ENCODE measurements around the gene E2F2. TPM values are rescaled to one million over a fixed set of nuclear protein-coding genes. Genes with fewer than 3 reads are reported as not detected.
A peak's percentile ranks its signal among the peaks of the same experiment; 100 is the strongest.

E2F2 gene, protein sequence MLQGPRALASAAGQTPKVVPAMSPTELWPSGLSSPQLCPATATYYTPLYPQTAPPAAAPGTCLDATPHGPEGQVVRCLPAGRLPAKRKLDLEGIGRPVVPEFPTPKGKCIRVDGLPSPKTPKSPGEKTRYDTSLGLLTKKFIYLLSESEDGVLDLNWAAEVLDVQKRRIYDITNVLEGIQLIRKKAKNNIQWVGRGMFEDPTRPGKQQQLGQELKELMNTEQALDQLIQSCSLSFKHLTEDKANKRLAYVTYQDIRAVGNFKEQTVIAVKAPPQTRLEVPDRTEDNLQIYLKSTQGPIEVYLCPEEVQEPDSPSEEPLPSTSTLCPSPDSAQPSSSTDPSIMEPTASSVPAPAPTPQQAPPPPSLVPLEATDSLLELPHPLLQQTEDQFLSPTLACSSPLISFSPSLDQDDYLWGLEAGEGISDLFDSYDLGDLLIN
- 2.6 and 3.4 TPM in 2 replicates for total RNA-seq (2014; rRNA removed; shearing (Covaris generic))
- 0.78 and 1.6 TPM in 2 replicates for polyA plus RNA-seq (2016; fragmentation: Nextera tagmentation; extraction: Ambion mirVana)
- long read RNA-seq, partial matches to known transcripts, result 0 of 1 reads
- long read RNA-seq, other reads (novel, unspliced or antisense), result 1 of 1 reads

DNA sequence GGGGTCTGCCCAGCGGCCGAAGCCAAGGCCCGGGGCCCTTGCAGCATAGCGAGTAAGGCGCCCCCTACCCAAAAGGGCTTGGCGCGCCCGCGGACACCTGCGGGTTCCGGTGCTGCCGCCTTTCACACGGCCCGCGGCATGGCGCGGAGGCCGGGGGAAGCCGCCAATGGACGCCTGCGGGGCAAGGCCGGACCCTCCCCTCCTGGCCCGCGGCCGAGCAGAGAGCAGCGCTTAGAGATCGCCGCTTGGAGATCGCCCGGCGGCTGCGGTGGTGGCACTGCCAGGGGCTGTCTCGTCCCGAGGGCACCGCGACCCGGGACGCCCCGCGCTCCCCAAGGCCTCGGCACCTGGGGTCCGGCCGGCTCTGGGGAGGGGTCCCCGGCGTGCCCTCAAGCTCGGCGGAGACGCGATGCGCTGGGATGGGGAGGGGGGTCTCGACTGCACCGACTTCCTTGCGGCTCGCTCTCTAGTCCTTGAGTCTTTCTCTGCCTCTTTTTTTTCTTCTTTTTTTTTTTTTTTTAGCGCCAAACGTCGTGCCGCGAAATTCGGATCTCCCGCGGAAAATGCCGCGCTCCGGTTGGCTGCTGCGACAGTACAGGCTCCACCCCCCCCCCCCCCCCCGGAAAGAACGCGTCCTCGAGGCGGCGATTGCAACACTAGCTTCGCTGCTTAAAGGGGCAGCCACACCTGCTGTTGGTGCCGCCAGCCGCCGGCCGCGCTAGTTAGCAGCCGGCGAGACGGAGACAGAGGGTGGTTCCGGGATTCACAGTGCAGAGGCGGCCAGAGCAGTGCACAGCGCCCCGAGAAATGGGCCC, at the start of gene E2F2:
TSS of gene E2F2 (minus strand) at position 487 of the 815 bp plus-strand sequence. CDS start at position 47, 440 bp downstream.
- Mint-ChIP-seq H3K4me3 (peak within 1 kb of the TSS; percentile 83), H3K4me1 (peaks cover 33% of the 10 kb centered on the region), H3K27me3 (ENCODE audit: insufficient read depth, low read depth, poor library complexity) (peaks cover 30% of the 10 kb centered on the region), H3K36me3 (ENCODE audit: low read depth) (no peaks in the 10 kb centered on the region), H3K27ac (peak within 1 kb of the TSS; percentile 52; the same call in 1 of the 2 replicates), H3K9me3 (no peaks in the 10 kb centered on the region)
- Histone ChIP-seq H3K27me3 (ENCODE audit: insufficient read depth) (peaks cover 42% of the 10 kb centered on the region), H3K36me3 (ENCODE audit: insufficient read depth) (no peaks in the 10 kb centered on the region), H3K4me2 (peak within 1 kb of the TSS; percentile 87), H3K27ac (ENCODE audit: low read depth) (peak within 1 kb of the TSS; percentile 30; the same call in 1 of the 2 replicates), H4K20me1 (replicated peaks; ENCODE audit: insufficient read depth) (no peaks in the 10 kb centered on the region), H3K4me3 (peak within 1 kb of the TSS; percentile 70), H3K9me2 (ENCODE audit: insufficient read depth) (no peaks in the 10 kb centered on the region), H3F3A (replicated peaks; ENCODE audit: low read depth) (peaks cover 12% of the 10 kb centered on the region; the same call in 1 of the 2 replicates), H3K4me1 (ENCODE audit: insufficient read depth) (peaks cover 19% of the 10 kb centered on the region; the same call in 1 of the 2 replicates), H2AFZ (peak within 1 kb of the TSS; percentile 99), H3K79me2 (replicated peaks; ENCODE audit: insufficient read depth) (no peaks in the 10 kb centered on the region)
- DNase-seq (ENCODE audit: low spot score) (peak; percentile 94), ATAC-seq (peak; percentile 89)
- TF ChIP-seq, protein P1, sequence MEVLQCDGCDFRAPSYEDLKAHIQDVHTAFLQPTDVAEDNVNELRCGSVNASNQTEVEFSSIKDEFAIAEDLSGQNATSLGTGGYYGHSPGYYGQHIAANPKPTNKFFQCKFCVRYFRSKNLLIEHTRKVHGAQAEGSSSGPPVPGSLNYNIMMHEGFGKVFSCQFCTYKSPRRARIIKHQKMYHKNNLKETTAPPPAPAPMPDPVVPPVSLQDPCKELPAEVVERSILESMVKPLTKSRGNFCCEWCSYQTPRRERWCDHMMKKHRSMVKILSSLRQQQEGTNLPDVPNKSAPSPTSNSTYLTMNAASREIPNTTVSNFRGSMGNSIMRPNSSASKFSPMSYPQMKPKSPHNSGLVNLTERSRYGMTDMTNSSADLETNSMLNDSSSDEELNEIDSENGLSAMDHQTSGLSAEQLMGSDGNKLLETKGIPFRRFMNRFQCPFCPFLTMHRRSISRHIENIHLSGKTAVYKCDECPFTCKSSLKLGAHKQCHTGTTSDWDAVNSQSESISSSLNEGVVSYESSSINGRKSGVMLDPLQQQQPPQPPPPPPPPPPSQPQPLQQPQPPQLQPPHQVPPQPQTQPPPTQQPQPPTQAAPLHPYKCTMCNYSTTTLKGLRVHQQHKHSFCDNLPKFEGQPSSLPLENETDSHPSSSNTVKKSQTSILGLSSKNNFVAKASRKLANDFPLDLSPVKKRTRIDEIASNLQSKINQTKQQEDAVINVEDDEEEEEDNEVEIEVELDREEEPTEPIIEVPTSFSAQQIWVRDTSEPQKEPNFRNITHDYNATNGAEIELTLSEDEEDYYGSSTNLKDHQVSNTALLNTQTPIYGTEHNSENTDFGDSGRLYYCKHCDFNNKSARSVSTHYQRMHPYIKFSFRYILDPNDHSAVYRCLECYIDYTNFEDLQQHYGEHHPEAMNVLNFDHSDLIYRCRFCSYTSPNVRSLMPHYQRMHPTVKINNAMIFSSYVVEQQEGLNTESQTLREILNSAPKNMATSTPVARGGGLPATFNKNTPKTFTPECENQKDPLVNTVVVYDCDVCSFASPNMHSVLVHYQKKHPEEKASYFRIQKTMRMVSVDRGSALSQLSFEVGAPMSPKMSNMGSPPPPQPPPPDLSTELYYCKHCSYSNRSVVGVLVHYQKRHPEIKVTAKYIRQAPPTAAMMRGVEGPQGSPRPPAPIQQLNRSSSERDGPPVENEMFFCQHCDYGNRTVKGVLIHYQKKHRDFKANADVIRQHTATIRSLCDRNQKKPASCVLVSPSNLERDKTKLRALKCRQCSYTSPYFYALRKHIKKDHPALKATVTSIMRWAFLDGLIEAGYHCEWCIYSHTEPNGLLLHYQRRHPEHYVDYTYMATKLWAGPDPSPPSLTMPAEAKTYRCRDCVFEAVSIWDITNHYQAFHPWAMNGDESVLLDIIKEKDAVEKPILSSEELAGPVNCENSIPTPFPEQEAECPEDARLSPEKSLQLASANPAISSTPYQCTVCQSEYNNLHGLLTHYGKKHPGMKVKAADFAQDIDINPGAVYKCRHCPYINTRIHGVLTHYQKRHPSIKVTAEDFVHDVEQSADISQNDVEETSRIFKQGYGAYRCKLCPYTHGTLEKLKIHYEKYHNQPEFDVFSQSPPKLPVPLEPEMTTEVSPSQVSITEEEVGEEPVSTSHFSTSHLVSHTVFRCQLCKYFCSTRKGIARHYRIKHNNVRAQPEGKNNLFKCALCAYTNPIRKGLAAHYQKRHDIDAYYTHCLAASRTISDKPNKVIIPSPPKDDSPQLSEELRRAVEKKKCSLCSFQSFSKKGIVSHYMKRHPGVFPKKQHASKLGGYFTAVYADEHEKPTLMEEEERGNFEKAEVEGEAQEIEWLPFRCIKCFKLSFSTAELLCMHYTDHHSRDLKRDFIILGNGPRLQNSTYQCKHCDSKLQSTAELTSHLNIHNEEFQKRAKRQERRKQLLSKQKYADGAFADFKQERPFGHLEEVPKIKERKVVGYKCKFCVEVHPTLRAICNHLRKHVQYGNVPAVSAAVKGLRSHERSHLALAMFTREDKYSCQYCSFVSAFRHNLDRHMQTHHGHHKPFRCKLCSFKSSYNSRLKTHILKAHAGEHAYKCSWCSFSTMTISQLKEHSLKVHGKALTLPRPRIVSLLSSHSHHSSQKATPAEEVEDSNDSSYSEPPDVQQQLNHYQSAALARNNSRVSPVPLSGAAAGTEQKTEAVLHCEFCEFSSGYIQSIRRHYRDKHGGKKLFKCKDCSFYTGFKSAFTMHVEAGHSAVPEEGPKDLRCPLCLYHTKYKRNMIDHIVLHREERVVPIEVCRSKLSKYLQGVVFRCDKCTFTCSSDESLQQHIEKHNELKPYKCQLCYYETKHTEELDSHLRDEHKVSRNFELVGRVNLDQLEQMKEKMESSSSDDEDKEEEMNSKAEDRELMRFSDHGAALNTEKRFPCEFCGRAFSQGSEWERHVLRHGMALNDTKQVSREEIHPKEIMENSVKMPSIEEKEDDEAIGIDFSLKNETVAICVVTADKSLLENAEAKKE (CRISPR knock-in tag; IDR thresholded peaks at IDR 0.05), result no peak
- TF ChIP-seq NANOG (IDR thresholded peaks at IDR 0.05; ENCODE audit: borderline replicate concordance), result no peak
- TF ChIP-seq EZH2phosphoT487 (IDR thresholded peaks at IDR 0.05; ENCODE audit: unreplicated experiment), result no peak
- TF ChIP-seq JUNB (IDR thresholded peaks at IDR 0.05; ENCODE audit: unreplicated experiment), result no peak
- no peak for TF ChIP-seq EZH2 (IDR thresholded peaks at IDR 0.05; ENCODE audit: low read depth, unreplicated experiment)
- TF ChIP-seq, protein P2, sequence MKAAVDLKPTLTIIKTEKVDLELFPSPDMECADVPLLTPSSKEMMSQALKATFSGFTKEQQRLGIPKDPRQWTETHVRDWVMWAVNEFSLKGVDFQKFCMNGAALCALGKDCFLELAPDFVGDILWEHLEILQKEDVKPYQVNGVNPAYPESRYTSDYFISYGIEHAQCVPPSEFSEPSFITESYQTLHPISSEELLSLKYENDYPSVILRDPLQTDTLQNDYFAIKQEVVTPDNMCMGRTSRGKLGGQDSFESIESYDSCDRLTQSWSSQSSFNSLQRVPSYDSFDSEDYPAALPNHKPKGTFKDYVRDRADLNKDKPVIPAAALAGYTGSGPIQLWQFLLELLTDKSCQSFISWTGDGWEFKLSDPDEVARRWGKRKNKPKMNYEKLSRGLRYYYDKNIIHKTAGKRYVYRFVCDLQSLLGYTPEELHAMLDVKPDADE (IDR thresholded peaks at IDR 0.05), result no peak
- peak; percentile 47 for TF ChIP-seq POLR2AphosphoS5 (IDR thresholded peaks at IDR 0.05; ENCODE audit: low read depth)
- TF ChIP-seq, protein P3, sequence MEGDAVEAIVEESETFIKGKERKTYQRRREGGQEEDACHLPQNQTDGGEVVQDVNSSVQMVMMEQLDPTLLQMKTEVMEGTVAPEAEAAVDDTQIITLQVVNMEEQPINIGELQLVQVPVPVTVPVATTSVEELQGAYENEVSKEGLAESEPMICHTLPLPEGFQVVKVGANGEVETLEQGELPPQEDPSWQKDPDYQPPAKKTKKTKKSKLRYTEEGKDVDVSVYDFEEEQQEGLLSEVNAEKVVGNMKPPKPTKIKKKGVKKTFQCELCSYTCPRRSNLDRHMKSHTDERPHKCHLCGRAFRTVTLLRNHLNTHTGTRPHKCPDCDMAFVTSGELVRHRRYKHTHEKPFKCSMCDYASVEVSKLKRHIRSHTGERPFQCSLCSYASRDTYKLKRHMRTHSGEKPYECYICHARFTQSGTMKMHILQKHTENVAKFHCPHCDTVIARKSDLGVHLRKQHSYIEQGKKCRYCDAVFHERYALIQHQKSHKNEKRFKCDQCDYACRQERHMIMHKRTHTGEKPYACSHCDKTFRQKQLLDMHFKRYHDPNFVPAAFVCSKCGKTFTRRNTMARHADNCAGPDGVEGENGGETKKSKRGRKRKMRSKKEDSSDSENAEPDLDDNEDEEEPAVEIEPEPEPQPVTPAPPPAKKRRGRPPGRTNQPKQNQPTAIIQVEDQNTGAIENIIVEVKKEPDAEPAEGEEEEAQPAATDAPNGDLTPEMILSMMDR (conservative IDR thresholded peaks at IDR 0.05; ENCODE audit: low read depth in 2 of 2), result peak in 1 of 2 experiments; percentile 44; a peak in 1 of 4 replicates
- TF ChIP-seq, protein P4, sequence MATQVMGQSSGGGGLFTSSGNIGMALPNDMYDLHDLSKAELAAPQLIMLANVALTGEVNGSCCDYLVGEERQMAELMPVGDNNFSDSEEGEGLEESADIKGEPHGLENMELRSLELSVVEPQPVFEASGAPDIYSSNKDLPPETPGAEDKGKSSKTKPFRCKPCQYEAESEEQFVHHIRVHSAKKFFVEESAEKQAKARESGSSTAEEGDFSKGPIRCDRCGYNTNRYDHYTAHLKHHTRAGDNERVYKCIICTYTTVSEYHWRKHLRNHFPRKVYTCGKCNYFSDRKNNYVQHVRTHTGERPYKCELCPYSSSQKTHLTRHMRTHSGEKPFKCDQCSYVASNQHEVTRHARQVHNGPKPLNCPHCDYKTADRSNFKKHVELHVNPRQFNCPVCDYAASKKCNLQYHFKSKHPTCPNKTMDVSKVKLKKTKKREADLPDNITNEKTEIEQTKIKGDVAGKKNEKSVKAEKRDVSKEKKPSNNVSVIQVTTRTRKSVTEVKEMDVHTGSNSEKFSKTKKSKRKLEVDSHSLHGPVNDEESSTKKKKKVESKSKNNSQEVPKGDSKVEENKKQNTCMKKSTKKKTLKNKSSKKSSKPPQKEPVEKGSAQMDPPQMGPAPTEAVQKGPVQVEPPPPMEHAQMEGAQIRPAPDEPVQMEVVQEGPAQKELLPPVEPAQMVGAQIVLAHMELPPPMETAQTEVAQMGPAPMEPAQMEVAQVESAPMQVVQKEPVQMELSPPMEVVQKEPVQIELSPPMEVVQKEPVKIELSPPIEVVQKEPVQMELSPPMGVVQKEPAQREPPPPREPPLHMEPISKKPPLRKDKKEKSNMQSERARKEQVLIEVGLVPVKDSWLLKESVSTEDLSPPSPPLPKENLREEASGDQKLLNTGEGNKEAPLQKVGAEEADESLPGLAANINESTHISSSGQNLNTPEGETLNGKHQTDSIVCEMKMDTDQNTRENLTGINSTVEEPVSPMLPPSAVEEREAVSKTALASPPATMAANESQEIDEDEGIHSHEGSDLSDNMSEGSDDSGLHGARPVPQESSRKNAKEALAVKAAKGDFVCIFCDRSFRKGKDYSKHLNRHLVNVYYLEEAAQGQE (IDR thresholded peaks at IDR 0.05; ENCODE audit: unreplicated experiment), result no peak
- no peak for TF ChIP-seq ZNF114 (CRISPR knock-in tag; IDR thresholded peaks at IDR 0.05)
- no peak for TF ChIP-seq STAT1 (IDR thresholded peaks at IDR 0.05; ENCODE audit: unreplicated experiment)

Data from GM23338 (cell line).